ENCODE data around the gene THSD4.

DNA sequence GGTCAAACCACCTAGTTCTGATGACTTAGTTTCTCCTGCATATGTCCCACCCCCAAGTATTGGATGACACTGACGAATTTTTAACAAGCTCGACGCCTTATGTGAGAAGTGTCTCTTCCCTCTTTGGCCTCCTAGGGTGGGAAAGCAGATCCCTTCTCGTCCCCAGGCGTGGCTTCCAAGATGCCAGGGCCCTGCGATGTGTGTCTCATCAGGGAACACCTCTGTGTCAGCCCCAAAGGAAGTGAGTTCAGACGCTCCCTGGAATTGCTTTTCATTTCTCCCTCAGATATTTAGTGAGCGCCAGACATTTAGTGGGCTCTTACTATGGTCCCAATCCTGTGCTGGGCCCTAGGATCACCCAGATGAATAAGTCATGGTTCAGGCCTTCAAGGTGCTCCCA is 482.4 kb downstream of the THSD4 start:
- TF ChIP-seq, protein P1, sequence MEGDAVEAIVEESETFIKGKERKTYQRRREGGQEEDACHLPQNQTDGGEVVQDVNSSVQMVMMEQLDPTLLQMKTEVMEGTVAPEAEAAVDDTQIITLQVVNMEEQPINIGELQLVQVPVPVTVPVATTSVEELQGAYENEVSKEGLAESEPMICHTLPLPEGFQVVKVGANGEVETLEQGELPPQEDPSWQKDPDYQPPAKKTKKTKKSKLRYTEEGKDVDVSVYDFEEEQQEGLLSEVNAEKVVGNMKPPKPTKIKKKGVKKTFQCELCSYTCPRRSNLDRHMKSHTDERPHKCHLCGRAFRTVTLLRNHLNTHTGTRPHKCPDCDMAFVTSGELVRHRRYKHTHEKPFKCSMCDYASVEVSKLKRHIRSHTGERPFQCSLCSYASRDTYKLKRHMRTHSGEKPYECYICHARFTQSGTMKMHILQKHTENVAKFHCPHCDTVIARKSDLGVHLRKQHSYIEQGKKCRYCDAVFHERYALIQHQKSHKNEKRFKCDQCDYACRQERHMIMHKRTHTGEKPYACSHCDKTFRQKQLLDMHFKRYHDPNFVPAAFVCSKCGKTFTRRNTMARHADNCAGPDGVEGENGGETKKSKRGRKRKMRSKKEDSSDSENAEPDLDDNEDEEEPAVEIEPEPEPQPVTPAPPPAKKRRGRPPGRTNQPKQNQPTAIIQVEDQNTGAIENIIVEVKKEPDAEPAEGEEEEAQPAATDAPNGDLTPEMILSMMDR (conservative IDR thresholded peaks at IDR 0.05 in 1 of 2, IDR thresholded peaks at IDR 0.05 in 1 of 2; ENCODE audit: extremely low read depth in 1 of 2, insufficient read depth in 1 of 2, low read depth in 1 of 2, low read length in 2 of 2) = no peak
- no peak for TF ChIP-seq EZH2 (IDR thresholded peaks at IDR 0.05; ENCODE audit: borderline replicate concordance, low read length)
